ENCODE measurements around the gene COPS7B. TPM values are rescaled to one million over a fixed set of nuclear protein-coding genes. Genes with fewer than 3 reads are reported as not detected.
A peak's percentile ranks its signal among the peaks of the same experiment; 100 is the strongest.

The COPS7B gene
- total and polyA plus RNA-seq, 9 of the 15 experiments (the other 6 are each of a cell fraction or from before 2014, with no cell fraction given) = 6.0 to 50.7 (median 21.8) TPM

- TF ChIP-seq REST (IDR thresholded peaks at IDR 0.05; ENCODE audit: borderline replicate concordance) (peak; percentile 25; the same call in 1 of the 2 replicates), REST (CRISPR knock-in tag; IDR thresholded peaks at IDR 0.05; ENCODE audit: low read depth) (0 out of 2 replicates have a peak, but pooled peaks have one; percentile 18), ZNF583 (CRISPR knock-in tag; IDR thresholded peaks at IDR 0.05) (no peak), NRF1 (conservative IDR thresholded peaks at IDR 0.05 in 1 of 2, IDR thresholded peaks at IDR 0.05 in 1 of 2) (0 out of 4 replicates have a peak, but pooled peaks of 1 of the 2 experiments have one; percentile 21), POLR2G (IDR thresholded peaks at IDR 0.05; ENCODE audit: low read depth, low read length) (peak; percentile 85), ZZZ3 (IDR thresholded peaks at IDR 0.05) (no peak), ZNF77 (CRISPR knock-in tag; IDR thresholded peaks at IDR 0.05) (no peak), CTCF (IDR thresholded peaks at IDR 0.05 in 2 of 3, conservative IDR thresholded peaks at IDR 0.05 in 1 of 3; ENCODE audit: insufficient read depth in 2 of 3, low read depth in 1 of 3, low read length in 3 of 3) (peak; percentile 55 to 71 (median 65)), FOXK2 (conservative IDR thresholded peaks at IDR 0.05 in 1 of 2, IDR thresholded peaks at IDR 0.05 in 1 of 2; ENCODE audit: low read depth in 2 of 2) (peak; percentile 59 to 71; a peak in 3 of 4 replicates), MLX (CRISPR knock-in tag; conservative IDR thresholded peaks at IDR 0.05) (no peak), ZNF79 (CRISPR knock-in tag; IDR thresholded peaks at IDR 0.05; ENCODE audit: low read depth) (no peak), ZBTB7A (IDR thresholded peaks at IDR 0.05; ENCODE audit: borderline replicate concordance, control insufficient read depth, low read depth, low read length) (peak; percentile 33; the same call in 1 of the 2 replicates), ZNF253 (CRISPR knock-in tag; conservative IDR thresholded peaks at IDR 0.05) (no peak), TOE1 (IDR thresholded peaks at IDR 0.05; ENCODE audit: borderline replicate concordance) (peak; percentile 47; the same call in 1 of the 2 replicates), TOE1 (CRISPR knock-in tag; IDR thresholded peaks at IDR 0.05; ENCODE audit: borderline replicate concordance, low read depth) (no peak), NCOA6 (IDR thresholded peaks at IDR 0.05) (no peak), TBP (optimal IDR thresholded peaks at IDR 0.05; ENCODE audit: low read depth, low read length) (peak; percentile 81)
Observed at GRCh38 chr2:231786177-231786916, at the start of gene COPS7B (continued).
